HG03135 (cell line): ENCODE measurements around the gene PPME1.

ENCODE experiments used
- ATAC-seq: cut with Tn5 transposase; IDR thresholded peaks from one replicate; pipeline ENCODE4 v1.9.1; 2021; ENCODE audit warnings: mild to moderate bottlenecking, moderate library complexity; ENCODE audit not compliant: unreplicated experiment

Gene PPME1

GRCh38 chr11:74278721-74279161, 107.7 kb downstream of the PPME1 start:
- ATAC-seq = no peak

GRCh38 chr11:74279256-74279655, 108.2 kb downstream of the PPME1 start:
- ATAC-seq = no peak

GRCh38 chr11:74280494-74280893, 109.4 kb downstream of the PPME1 start:
- ATAC-seq = no peak

- no peak for ATAC-seq
Observed at GRCh38 chr11:74282421-74282820, 111.3 kb downstream of the PPME1 start.

GRCh38 chr11:74282914-74283371, 111.9 kb downstream of the PPME1 start:
- ATAC-seq = no peak

GRCh38 chr11:74283580-74284180, 112.6 kb downstream of the PPME1 start:
- ATAC-seq = no peak

GRCh38 chr11:74284466-74284865, 113.4 kb downstream of the PPME1 start:
- no peak for ATAC-seq

- ATAC-seq = no peak
Observed at GRCh38 chr11:74288161-74288560, 117.1 kb downstream of the PPME1 start.

- no peak for ATAC-seq
Observed at GRCh38 chr11:74288911-74289310, 117.8 kb downstream of the PPME1 start.

GRCh38 chr11:74297484-74297883, 126.4 kb downstream of the PPME1 start:
- no peak for ATAC-seq

- no peak for ATAC-seq
Observed at GRCh38 chr11:74299015-74299414, 127.9 kb downstream of the PPME1 start.
